Mesendoderm (in vitro differentiated cells): ENCODE data around the gene TADA2A.

Source experiments
- DNase-seq: peaks from one replicate; pipeline ENCODE4 v3.0.0; 2013
- H2AK5ac ChIP-seq: 2 replicates; pipeline ENCODE4 v1.6.1; 2013; ENCODE audit warnings: low read length, inconsistent platforms
- H2BK120ac ChIP-seq: 2 replicates; pipeline ENCODE4 v1.6.1; 2013; ENCODE audit warnings: low read depth, mild to moderate bottlenecking, low read length, moderate library complexity, mixed read lengths
- H2BK15ac ChIP-seq: replicated peaks from 2 replicates; pipeline ENCODE4 v1.6.1; 2013; ENCODE audit warnings: low read depth, mild to moderate bottlenecking, moderate library complexity
- H2BK5ac ChIP-seq: 2 replicates; pipeline ENCODE4 v1.6.1; 2013; ENCODE audit warnings: low read length, inconsistent platforms
- H3K18ac ChIP-seq: 2 replicates; pipeline ENCODE4 v1.6.1; 2013; ENCODE audit warnings: mild to moderate bottlenecking, low read length, mixed read lengths
- H3K23ac ChIP-seq: one replicate; pipeline ENCODE4 v1.6.1; 2013; ENCODE audit warnings: low read length
- H3K27ac ChIP-seq: 2 replicates; pipeline ENCODE4 v1.5.1; 2013; ENCODE audit warnings: low read depth, mild to moderate bottlenecking, inconsistent platforms, low read length, moderate library complexity
- H3K27me3 ChIP-seq: 2 replicates; pipeline ENCODE4 v1.6.1; 2013; ENCODE audit warnings: low read length, control low read depth, mild to moderate bottlenecking, inconsistent platforms; ENCODE audit not compliant: insufficient read depth, poor library complexity
- H3K36me3 ChIP-seq: 2 replicates; pipeline ENCODE4 v1.6.1; 2013; ENCODE audit warnings: low read length, inconsistent platforms; ENCODE audit not compliant: control insufficient read depth, insufficient read depth
- H3K4ac ChIP-seq: one replicate; pipeline ENCODE4 v1.6.1; 2013; ENCODE audit warnings: low read depth, mild to moderate bottlenecking, low read length, moderate library complexity
- H3K4me1 ChIP-seq: 2 replicates; pipeline ENCODE4 v1.6.1; 2013; ENCODE audit warnings: low read depth, low read length, inconsistent platforms; ENCODE audit not compliant: control insufficient read depth
- H3K4me2 ChIP-seq: 2 replicates; pipeline ENCODE4 v1.6.1; 2013; ENCODE audit warnings: low read length
- H3K4me3 ChIP-seq: 2 replicates; pipeline ENCODE4 v1.5.1; 2013; ENCODE audit warnings: mild to moderate bottlenecking, low read length
- H3K56ac ChIP-seq: one replicate; pipeline ENCODE4 v1.6.1; 2013; ENCODE audit warnings: low read length
- H3K79me1 ChIP-seq: 2 replicates; pipeline ENCODE4 v1.6.1; 2013; ENCODE audit warnings: low read length, inconsistent platforms
- H3K79me2 ChIP-seq: 2 replicates; pipeline ENCODE4 v1.6.1; 2013; ENCODE audit warnings: mild to moderate bottlenecking, low read length; ENCODE audit not compliant: control insufficient read depth, insufficient read depth
- H3K9ac ChIP-seq: 2 replicates; pipeline ENCODE4 v1.6.1; 2013; ENCODE audit warnings: low read length, inconsistent platforms
- H4K5ac ChIP-seq: one replicate; pipeline ENCODE4 v1.6.1; 2013; ENCODE audit warnings: low read length
- H4K8ac ChIP-seq: one replicate; pipeline ENCODE4 v1.6.1; 2013; ENCODE audit warnings: low read depth, mild to moderate bottlenecking, control low read depth, low read length, moderate library complexity
- WGBS: extraction: QIAGEN DNeasy Blood & Tissue Kit; methylation state at CpG from one replicate; pipeline ENCODE4 v1.1.7; 2013; ENCODE audit warnings: low lambda C conversion rate, missing lambda C conversion rate; ENCODE audit not compliant: insufficient coverage; ENCODE audit errors: extremely low coverage; 5-methylcytosine and 5-hydroxymethylcytosine counted together

The TADA2A gene

DNA sequence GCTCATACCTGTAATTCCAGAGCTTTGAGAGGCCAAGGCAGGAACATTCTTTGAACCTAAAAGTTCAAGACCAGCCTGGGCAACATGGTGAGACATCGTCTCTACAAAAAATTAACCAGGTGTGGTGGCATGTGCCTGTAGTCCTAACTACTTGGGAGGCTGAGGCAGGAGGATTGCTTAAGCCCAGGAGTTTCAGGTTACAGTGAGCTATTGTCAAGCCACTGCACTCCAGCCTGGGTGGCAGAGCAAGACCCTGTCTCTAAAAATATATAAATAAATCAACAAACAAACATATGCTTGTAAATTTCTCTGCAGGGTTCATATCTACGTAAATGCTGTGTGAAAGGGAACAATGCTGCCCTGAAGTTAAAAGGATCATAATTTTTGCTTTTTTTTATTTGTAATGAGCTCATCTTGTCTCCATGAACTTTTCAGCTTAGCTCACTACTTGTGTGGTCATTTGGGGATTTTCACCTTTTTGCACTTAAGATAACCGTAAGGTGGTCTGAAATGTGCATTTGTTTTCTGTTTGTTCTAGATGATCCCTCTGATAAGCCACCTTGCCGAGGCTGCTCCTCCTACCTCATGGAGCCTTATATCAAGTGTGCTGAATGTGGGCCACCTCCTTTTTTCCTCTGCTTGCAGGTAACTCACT lies 16.4 kb downstream of the TADA2A start:
- H2BK5ac ChIP-seq: no peak overlapping the region
- H2BK15ac ChIP-seq: no peak overlapping the region
- H3K4ac ChIP-seq: no peak overlapping the region
- H4K8ac ChIP-seq: no peak overlapping the region
- no peak overlapping the region for H3K4me3 ChIP-seq
- H3K36me3 ChIP-seq: no peaks in the 10 kb centered on the region
- no peaks in the 10 kb centered on the region for H3K4me1 ChIP-seq
- no peak overlapping the region for H3K27ac ChIP-seq
- no peak overlapping the region for H3K18ac ChIP-seq
- H3K23ac ChIP-seq: no peak overlapping the region
- H2AK5ac ChIP-seq: no peak overlapping the region
- no peak overlapping the region for H3K56ac ChIP-seq
- H3K4me2 ChIP-seq: no peak overlapping the region
- no peaks in the 10 kb centered on the region for H3K27me3 ChIP-seq
- peak; percentile 59 for DNase-seq
- H2BK120ac ChIP-seq: no peak overlapping the region
- no peaks in the 10 kb centered on the region for H3K79me1 ChIP-seq
- WGBS: no CpG with 5 or more reads among the region's 4 CpGs
- H3K9ac ChIP-seq: no peak overlapping the region
- no peaks in the 10 kb centered on the region for H3K79me2 ChIP-seq
- no peak overlapping the region for H4K5ac ChIP-seq

DNA sequence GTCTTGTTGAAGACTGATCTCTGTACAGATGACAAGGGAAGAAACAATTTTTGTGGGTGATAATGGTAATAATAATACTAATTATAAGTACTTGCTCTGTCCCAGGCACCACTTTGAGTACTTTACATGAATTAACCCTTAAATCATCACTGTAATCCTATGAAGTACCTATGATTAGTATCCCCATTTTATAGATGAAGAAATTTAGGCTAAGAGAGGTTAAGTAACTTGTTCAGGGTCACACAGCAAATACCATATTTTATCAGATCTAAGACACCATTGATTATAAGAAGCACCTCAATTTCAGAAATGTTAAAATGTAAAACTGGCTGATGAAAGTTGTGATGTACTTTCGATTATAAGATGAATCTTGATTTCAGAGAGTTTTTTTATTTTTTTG lies 18.6 kb downstream of the TADA2A start:
- no peak overlapping the region for H2BK120ac ChIP-seq
- no peak overlapping the region for H2BK5ac ChIP-seq
- no peak overlapping the region for H2AK5ac ChIP-seq
- no peaks in the 10 kb centered on the region for H3K27me3 ChIP-seq
- no peak overlapping the region for H3K4me2 ChIP-seq
- H3K79me2 ChIP-seq: no peaks in the 10 kb centered on the region
- H3K9ac ChIP-seq: no peak overlapping the region
- peaks cover 2% of the 10 kb centered on the region for H3K36me3 ChIP-seq
- no CpG with 5 or more reads among the region's 1 CpG for WGBS
- no peaks in the 10 kb centered on the region for H3K79me1 ChIP-seq
- H3K4me1 ChIP-seq: no peaks in the 10 kb centered on the region
- no peak overlapping the region for H3K23ac ChIP-seq
- H2BK15ac ChIP-seq: no peak overlapping the region
- no peak overlapping the region for H3K4me3 ChIP-seq
- H3K18ac ChIP-seq: no peak overlapping the region
- DNase-seq: no peak
- H4K5ac ChIP-seq: no peak overlapping the region
- no peak overlapping the region for H3K27ac ChIP-seq
- H4K8ac ChIP-seq: no peak overlapping the region
- no peak overlapping the region for H3K4ac ChIP-seq
- no peak overlapping the region for H3K56ac ChIP-seq

DNA sequence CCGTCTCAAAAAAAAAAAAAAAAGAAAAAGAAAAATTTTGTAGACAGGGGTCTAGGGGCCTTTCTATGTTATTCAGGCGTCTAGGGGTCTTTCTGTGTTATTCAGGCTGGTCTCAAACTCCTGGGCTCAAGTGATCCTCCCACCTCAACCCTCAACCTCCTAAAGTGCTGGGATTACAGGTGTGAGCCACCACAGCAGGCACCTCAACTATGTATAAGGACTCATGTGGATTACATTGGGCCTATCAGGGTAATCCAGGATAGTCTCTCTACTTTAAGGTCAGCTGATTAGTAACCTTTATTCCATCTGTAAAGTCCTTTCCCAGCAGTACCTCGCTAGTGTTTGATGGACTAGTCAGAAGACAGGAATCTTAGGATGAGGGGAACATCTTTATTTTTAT lies 22.4 kb downstream of the TADA2A start:
- Histone ChIP-seq H3K9ac (no peak overlapping the region), H3K4me3 (no peak overlapping the region), H3K18ac (no peak overlapping the region), H4K5ac (no peak overlapping the region), H3K79me2 (no peaks in the 10 kb centered on the region), H3K79me1 (no peaks in the 10 kb centered on the region), H2BK5ac (no peak overlapping the region), H3K4me1 (no peaks in the 10 kb centered on the region), H3K27me3 (no peaks in the 10 kb centered on the region), H3K27ac (no peak overlapping the region), H3K4ac (no peak overlapping the region), H2AK5ac (no peak overlapping the region), H4K8ac (no peak overlapping the region), H3K56ac (no peak overlapping the region), H2BK120ac (no peak overlapping the region), H3K23ac (no peak overlapping the region), H3K4me2 (no peak overlapping the region), H2BK15ac (no peak overlapping the region), H3K36me3 (peaks cover 2% of the 10 kb centered on the region)
- no CpG with 5 or more reads among the region's 3 CpGs for WGBS
- DNase-seq: peak; percentile 61

DNA sequence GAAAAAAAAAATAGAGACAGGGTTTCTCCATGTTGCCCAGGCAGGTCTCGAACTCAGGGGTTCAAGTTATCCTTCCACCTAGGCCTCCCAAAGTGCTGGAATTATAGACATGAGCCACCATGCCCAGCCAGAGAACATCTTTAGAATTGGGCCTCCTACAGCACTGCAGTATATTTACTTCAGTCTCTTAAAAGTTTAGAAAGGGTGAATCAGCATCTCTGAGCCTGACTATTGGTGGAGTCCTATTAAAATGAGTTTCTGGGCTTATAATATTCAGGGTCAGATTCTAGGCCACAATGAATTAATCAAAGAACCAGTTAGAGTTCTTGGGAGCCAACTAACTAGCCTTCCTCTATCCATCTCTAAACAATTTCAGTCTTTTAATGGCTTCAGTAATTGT lies 22.8 kb downstream of the TADA2A start:
- no peaks in the 10 kb centered on the region for H3K27me3 ChIP-seq
- DNase-seq: no peak
- no peak overlapping the region for H3K4me3 ChIP-seq
- no CpG with 5 or more reads among the region's 1 CpG for WGBS
- no peak overlapping the region for H4K8ac ChIP-seq
- no peaks in the 10 kb centered on the region for H3K79me1 ChIP-seq
- no peak overlapping the region for H2AK5ac ChIP-seq
- H3K56ac ChIP-seq: no peak overlapping the region
- no peak overlapping the region for H3K23ac ChIP-seq
- no peak overlapping the region for H3K18ac ChIP-seq
- H3K27ac ChIP-seq: no peak overlapping the region
- H2BK120ac ChIP-seq: no peak overlapping the region
- no peak overlapping the region for H3K4ac ChIP-seq
- H2BK5ac ChIP-seq: no peak overlapping the region
- H3K36me3 ChIP-seq: peaks cover 2% of the 10 kb centered on the region
- no peak overlapping the region for H3K9ac ChIP-seq
- H3K4me1 ChIP-seq: no peaks in the 10 kb centered on the region
- H2BK15ac ChIP-seq: no peak overlapping the region
- H3K79me2 ChIP-seq: no peaks in the 10 kb centered on the region
- no peak overlapping the region for H4K5ac ChIP-seq
- H3K4me2 ChIP-seq: no peak overlapping the region

DNA sequence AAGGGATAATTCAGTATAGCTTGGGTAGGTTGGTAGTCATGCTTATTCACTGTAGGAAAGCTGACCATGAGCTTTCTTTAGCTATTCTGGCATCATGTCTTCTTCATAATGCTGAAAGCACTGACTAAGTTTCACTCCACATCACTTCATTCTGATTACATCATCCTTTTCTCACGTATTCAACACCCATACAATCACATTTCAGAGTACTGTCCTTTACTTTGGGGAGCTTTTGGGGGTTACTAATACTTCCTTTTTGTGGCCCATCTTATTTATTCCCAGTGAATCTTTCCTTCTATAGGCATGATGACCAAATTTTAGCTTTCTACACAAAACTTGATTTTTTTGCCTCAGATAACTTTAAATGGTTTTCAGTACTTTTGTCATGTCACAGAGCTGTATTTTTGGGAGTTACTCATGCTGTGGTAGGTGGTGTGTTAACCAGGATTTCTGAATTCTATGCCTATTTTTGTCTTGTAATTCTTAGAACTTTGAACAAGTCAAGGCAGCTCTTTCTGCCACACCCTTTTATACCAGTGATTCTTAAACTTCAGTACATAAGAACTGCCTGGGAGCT lies 23.5 kb downstream of the TADA2A start:
- H4K5ac ChIP-seq: no peak overlapping the region
- H2BK5ac ChIP-seq: no peak overlapping the region
- no peak overlapping the region for H3K4ac ChIP-seq
- peak; percentile 35 for DNase-seq
- H4K8ac ChIP-seq: no peak overlapping the region
- no peaks in the 10 kb centered on the region for H3K4me1 ChIP-seq
- H3K9ac ChIP-seq: no peak overlapping the region
- WGBS: 100% methylated on average over 1 of the region's 1 CpG
- H3K4me2 ChIP-seq: no peak overlapping the region
- no peaks in the 10 kb centered on the region for H3K27me3 ChIP-seq
- no peak overlapping the region for H2AK5ac ChIP-seq
- no peak overlapping the region for H3K56ac ChIP-seq
- no peak overlapping the region for H3K4me3 ChIP-seq
- H3K79me2 ChIP-seq: no peaks in the 10 kb centered on the region
- no peak overlapping the region for H2BK120ac ChIP-seq
- no peak overlapping the region for H3K23ac ChIP-seq
- H3K36me3 ChIP-seq: peaks cover 2% of the 10 kb centered on the region
- no peaks in the 10 kb centered on the region for H3K79me1 ChIP-seq
- H3K27ac ChIP-seq: no peak overlapping the region
- H2BK15ac ChIP-seq: no peak overlapping the region
- H3K18ac ChIP-seq: no peak overlapping the region

DNA sequence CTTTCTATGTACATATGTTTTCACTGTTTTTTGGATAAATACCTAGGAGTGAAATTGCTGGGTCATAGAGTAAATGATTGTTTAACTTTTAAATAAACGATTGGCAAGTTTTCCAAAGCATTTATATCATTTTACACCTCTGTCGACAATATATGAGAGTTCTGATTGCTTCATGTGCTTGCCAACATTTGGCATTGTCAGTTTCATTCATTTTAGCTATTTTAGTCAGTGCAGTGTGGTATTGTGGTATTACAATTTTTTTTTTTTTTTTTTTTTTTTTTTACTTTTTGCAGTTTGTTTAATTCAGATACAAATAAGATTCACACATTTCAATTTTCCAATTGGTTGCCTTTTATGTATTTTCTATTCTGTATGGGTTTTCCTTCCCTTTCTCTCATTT lies 26.0 kb downstream of the TADA2A start:
- Histone ChIP-seq H3K9ac (no peak overlapping the region), H4K5ac (no peak overlapping the region), H3K18ac (no peak overlapping the region), H3K79me1 (no peaks in the 10 kb centered on the region), H3K4me3 (no peak overlapping the region), H3K4me2 (no peak overlapping the region), H3K79me2 (no peaks in the 10 kb centered on the region), H3K4ac (no peak overlapping the region), H3K27ac (no peak overlapping the region), H3K36me3 (peaks cover 3% of the 10 kb centered on the region), H3K23ac (no peak overlapping the region), H3K27me3 (no peaks in the 10 kb centered on the region), H2BK5ac (no peak overlapping the region), H4K8ac (no peak overlapping the region), H2BK15ac (no peak overlapping the region), H3K56ac (no peak overlapping the region), H3K4me1 (no peaks in the 10 kb centered on the region), H2BK120ac (no peak overlapping the region), H2AK5ac (no peak overlapping the region)
- DNase-seq: no peak
- no CpG with 5 or more reads among the region's 2 CpGs for WGBS
